NCI-H1436 treated with DMSO at 0.1 percent for 48 hours (cell line): ENCODE measurements around the gene TMEM150A.
"Not testable (repeated sequence)": the region's sequence is repeated elsewhere in the genome, so short reads cannot be mapped to it uniquely, and the experiment has no call there.

ENCODE experiments used
- DNase-seq: peaks from one replicate; lab custom pipeline; 2025; lab: John Stamatoyannopoulos, UW

TMEM150A gene

GRCh38 chr2:85564144-85564563 lies 38.3 kb downstream of the TMEM150A start:
- DNase-seq, result no peak

- DNase-seq, result peak; percentile 80
Observed at GRCh38 chr2:85561280-85562212, 41.0 kb downstream of the TMEM150A start, which contains the start of gene GGCX. GGCX (minus strand) TSS chr2:85561493; CDS start chr2:85561428, 65 bp downstream.

- DNase-seq, result no peak
Observed at GRCh38 chr2:85560812-85561279, 41.7 kb downstream of the TMEM150A start.

GRCh38 chr2:85560403-85560726 lies 42.1 kb downstream of the TMEM150A start:
- DNase-seq, result not testable (repeated sequence)

GRCh38 chr2:85558160-85558559 lies 44.3 kb downstream of the TMEM150A start:
- DNase-seq, result no peak

- no peak for DNase-seq
Observed at GRCh38 chr2:85557130-85557529, 45.4 kb downstream of the TMEM150A start.

- no peak for DNase-seq
Observed at GRCh38 chr2:85554980-85555612, 47.4 kb downstream of the TMEM150A start.

- DNase-seq, result no peak
Observed at GRCh38 chr2:85553184-85553583, 49.3 kb downstream of the TMEM150A start.

- peak; percentile 21 for DNase-seq
Observed at GRCh38 chr2:85551698-85552678, 50.5 kb downstream of the TMEM150A start.

- DNase-seq, result no peak
Observed at GRCh38 chr2:85550486-85550885, 52.0 kb downstream of the TMEM150A start.

- no peak for DNase-seq
Observed at GRCh38 chr2:85549826-85550225, 52.7 kb downstream of the TMEM150A start.

GRCh38 chr2:85549095-85549494 lies 53.4 kb downstream of the TMEM150A start:
- no peak for DNase-seq

GRCh38 chr2:85548608-85548900 lies 53.9 kb downstream of the TMEM150A start:
- DNase-seq, result no peak
